ENCODE results near the gene TMCO2. TPM values are rescaled to one million over a fixed set of nuclear protein-coding genes. Genes with fewer than 3 reads are reported as not detected.

The TMCO2 gene
- total RNA-seq, 2 experiments from 2014 or later: not detected

DNA sequence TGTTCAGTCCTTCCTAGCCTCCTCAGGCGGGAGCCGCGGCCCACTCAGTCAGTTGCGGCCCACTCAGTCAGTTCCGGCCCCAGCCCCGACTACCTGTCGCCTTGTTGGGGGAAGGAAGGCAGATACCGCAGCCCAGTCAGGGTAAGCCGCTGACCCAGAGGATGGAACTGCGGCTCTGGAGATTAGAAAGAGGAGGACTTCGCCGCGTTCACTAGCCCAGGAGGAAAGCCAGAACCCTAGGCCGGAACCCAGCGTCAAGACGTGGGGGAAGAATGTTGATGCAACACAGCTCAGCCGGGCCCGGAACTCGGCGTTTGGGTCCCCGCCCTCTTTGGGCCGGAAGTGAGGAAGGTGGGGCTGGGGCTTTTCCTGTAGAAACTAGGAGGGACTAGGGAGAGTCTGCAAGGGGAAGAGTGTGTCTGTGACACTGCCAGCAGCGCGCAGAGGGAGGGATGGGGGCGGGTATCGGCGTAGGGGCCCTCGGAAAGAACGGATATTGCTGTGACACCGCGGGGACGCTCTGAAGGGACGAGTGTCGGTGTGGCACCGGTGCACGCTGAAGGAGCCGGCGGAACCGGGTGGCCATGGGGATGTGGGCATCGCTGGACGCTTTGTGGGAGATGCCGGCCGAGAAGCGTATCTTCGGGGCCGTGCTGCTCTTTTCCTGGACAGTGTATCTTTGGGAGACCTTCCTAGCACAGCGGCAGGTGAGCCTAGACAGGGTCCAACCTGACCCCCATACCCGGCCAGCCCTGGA lies 10.1 kb downstream of the TMCO2 start, which contains the start of gene ZMPSTE24:
ZMPSTE24 (plus strand) TSS at position 549 of the 757 bp plus-strand sequence; CDS start at position 585, 36 bp downstream.
- peak; percentile 98 for DNase-seq
- H3K27ac Mint-ChIP-seq: peak within 1 kb of the TSS; percentile 100
- H3K9me3 Mint-ChIP-seq (ENCODE audit: insufficient read depth): no peaks in the 10 kb centered on the region
- H3K27me3 Mint-ChIP-seq (ENCODE audit: low read depth): no peaks in the 10 kb centered on the region
- peak; percentile 96 for ATAC-seq
- H3K4me3 Mint-ChIP-seq: peak within 1 kb of the TSS; percentile 99
- ChIA-PET POLR2A (interaction anchor here (0.6 to 1.8 kb wide), 11 partner anchors 12 to 218 kb away, joined by 3 to 21 read pairs (median 5); partner anchors contain the start of genes CAP1, RLF and SMAP2), CTCF (interaction anchor here (0.7 to 3.0 kb wide), 6 partner anchors 60 to 126 kb away, joined by 3 to 15 read pairs (median 3); no protein-coding TSS in a partner anchor)
- H3K36me3 Mint-ChIP-seq (ENCODE audit: low read depth): peaks cover 42% of the 10 kb centered on the region
- peaks cover 49% of the 10 kb centered on the region for H3K4me1 Mint-ChIP-seq (ENCODE audit: low read depth)

DNA sequence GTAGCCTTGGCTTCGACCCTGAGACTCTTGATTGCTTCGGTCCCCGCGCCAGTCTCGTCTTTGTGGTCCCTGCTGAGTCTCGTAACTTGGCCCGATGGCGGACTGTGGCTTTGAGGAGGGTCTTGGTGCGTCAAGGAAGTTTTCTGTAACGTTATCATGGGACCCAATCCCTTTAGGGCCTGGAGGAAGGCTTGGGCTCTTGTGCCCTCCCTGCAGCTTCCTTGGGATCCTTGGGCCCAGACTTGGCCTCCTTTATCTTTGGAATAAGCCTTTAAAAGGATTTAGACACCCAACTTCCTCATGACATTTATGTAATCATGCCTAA lies 10.7 kb downstream of the TMCO2 start:
- H3K27me3 Mint-ChIP-seq (ENCODE audit: low read depth): no peaks in the 10 kb centered on the region
- ATAC-seq: no peak
- no peak for DNase-seq
- H3K4me3 Mint-ChIP-seq: peak overlapping the region; percentile 99
- peaks cover 45% of the 10 kb centered on the region for H3K36me3 Mint-ChIP-seq (ENCODE audit: low read depth)
- no peaks in the 10 kb centered on the region for H3K9me3 Mint-ChIP-seq (ENCODE audit: insufficient read depth)
- CTCF ChIA-PET: interaction anchor here (1.0 to 1.3 kb wide), 2 partner anchors 75 to 126 kb away, joined by 3 to 4 read pairs; no protein-coding TSS in a partner anchor
- peaks cover 51% of the 10 kb centered on the region for H3K4me1 Mint-ChIP-seq (ENCODE audit: low read depth)
- POLR2A ChIA-PET: interaction anchor here (0.6 to 1.8 kb wide), 7 partner anchors 15 to 218 kb away, joined by 3 to 21 read pairs (median 5); partner anchors contain the start of genes CAP1 and RLF
- peak overlapping the region; percentile 100 for H3K27ac Mint-ChIP-seq

DNA sequence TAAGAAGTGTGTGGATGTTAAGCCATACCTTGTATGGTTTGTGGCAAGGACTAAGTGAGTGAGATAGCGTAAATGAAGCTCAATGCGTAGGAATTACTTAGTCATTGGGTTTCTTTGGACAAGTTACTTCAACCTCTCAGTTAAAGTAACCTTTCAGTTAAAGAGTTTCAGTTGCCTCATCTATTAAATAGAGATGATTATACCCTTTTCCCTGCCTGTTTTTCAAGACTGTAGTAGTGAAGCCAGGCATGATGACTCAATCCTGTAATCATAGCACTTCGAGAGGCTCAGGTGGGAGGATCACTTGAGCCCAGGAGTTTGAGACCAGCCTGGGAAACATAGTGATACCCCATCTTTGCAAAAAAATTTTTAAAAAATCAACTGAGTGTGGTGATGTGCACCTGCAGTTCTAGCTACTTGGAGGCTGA lies 16.6 kb downstream of the TMCO2 start:
- H3K27me3 Mint-ChIP-seq (ENCODE audit: low read depth): no peaks in the 10 kb centered on the region
- H3K36me3 Mint-ChIP-seq (ENCODE audit: low read depth): peaks cover 44% of the 10 kb centered on the region
- no peak for DNase-seq
- H3K27ac Mint-ChIP-seq: no peak overlapping the region
- H3K4me1 Mint-ChIP-seq (ENCODE audit: low read depth): peaks cover 33% of the 10 kb centered on the region
- POLR2A ChIA-PET: interaction anchor here (1.4 kb wide), 1 partner anchor 51 kb away, joined by 4 read pairs; no protein-coding TSS in a partner anchor
- ATAC-seq: no peak
- no peak overlapping the region for H3K4me3 Mint-ChIP-seq
- no peaks in the 10 kb centered on the region for H3K9me3 Mint-ChIP-seq (ENCODE audit: insufficient read depth)
- CTCF ChIA-PET: interaction anchor here (1.0 to 2.2 kb wide), 5 partner anchors 9 to 120 kb away, joined by 3 to 7 read pairs (median 4); no protein-coding TSS in a partner anchor

DNA sequence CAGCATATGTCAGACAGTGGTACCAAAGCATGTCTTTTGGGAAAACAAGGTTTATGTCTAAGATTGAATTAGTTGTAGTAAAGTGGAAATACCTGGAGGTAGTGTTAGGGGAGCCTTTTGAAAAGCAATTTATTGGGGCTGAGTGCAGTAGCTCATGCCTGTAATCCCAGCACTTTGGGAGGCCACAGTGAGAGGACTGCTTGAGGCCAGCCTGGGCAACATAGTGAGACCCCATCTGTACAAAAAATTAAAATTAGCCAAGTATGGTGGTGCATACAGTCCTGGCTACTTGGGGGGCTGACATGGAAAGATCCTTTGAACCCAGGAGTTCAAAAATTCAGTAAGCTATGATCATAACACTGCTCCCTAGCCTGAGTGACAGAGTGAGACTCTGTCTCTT lies 17.6 kb downstream of the TMCO2 start:
- Mint-ChIP-seq H3K27ac (no peak overlapping the region), H3K4me1 (ENCODE audit: low read depth) (peaks cover 26% of the 10 kb centered on the region), H3K27me3 (ENCODE audit: low read depth) (no peaks in the 10 kb centered on the region), H3K4me3 (no peak overlapping the region), H3K9me3 (ENCODE audit: insufficient read depth) (no peaks in the 10 kb centered on the region), H3K36me3 (ENCODE audit: low read depth) (peaks cover 45% of the 10 kb centered on the region)
- ATAC-seq (no peak), DNase-seq (no peak)
- CTCF ChIA-PET: interaction anchor here (1.0 to 2.2 kb wide), 4 partner anchors 24 to 112 kb away, joined by 3 to 9 read pairs (median 6); no protein-coding TSS in a partner anchor
- POLR2A ChIA-PET: interaction anchor here (1.4 kb wide), 1 partner anchor 50 kb away, joined by 4 read pairs; no protein-coding TSS in a partner anchor

DNA sequence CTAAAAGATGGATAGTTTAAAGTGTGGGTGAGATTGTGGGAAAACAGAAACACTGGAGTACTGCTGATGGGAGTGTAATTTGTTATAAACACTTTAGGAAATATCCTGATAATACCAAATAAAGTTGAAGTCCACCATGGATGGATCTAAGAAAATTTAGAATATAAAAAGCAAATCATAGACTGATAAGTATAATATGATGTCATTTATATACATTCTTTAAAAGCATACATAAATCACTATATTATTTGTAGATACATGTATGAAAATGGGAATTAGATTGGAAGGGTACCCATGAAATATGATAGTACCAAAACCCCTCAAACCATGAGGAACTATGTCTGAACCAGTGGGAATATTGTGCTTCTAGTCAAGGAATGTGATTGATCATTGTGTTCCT lies 18.2 kb downstream of the TMCO2 start:
- Mint-ChIP-seq H3K27me3 (ENCODE audit: low read depth) (no peaks in the 10 kb centered on the region), H3K36me3 (ENCODE audit: low read depth) (peaks cover 44% of the 10 kb centered on the region), H3K4me1 (ENCODE audit: low read depth) (peaks cover 20% of the 10 kb centered on the region), H3K4me3 (no peak overlapping the region), H3K9me3 (ENCODE audit: insufficient read depth) (no peaks in the 10 kb centered on the region), H3K27ac (no peak overlapping the region)
- ATAC-seq: no peak
- ChIA-PET POLR2A (interaction anchor here (0.6 kb wide), 1 partner anchor 9 kb away, joined by 3 read pairs; no protein-coding TSS in a partner anchor), CTCF (interaction anchor here (0.8 to 2.2 kb wide), 5 partner anchors 49 to 113 kb away, joined by 3 to 9 read pairs (median 4); no protein-coding TSS in a partner anchor)
- no peak for DNase-seq

DNA sequence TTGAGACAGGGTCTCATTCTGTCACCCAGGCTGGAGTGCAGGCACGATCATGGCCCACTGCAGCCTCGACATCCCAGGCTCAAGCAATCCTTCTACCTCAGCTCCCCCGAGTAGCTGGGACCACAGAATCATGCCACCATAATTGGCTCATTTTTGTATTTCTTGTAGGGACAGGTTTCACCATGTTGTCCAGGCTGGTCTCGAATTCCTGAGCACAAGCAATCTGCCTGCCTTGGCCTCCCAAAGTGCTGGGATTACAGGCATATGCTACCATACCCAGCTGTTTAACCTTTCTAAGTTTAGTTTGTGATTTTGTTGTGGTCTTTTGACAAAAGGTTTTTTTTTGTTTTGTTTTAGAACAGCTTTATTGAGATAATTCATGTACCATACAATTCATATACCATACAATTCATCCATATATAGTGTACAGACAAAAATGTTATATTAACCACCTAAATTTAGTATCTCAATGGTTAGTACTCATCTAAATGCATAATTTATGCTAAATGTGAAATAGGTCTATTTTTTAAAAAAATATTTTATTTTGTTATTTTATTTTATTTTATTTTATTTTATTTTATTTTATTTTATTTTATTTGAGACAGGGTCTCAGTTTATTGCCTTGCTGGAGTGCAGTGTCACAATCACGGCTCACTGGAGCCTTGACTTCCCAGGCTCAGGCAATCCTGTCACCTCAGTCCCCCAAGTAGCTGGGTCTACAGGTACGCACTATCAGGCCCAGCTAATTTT lies 19.2 kb downstream of the TMCO2 start:
- ATAC-seq: no peak
- H3K27ac Mint-ChIP-seq: no peak overlapping the region
- peaks cover 41% of the 10 kb centered on the region for H3K36me3 Mint-ChIP-seq (ENCODE audit: low read depth)

GRCh38 chr1:40267767-40268187 lies 20.0 kb downstream of the TMCO2 start:
- peaks cover 11% of the 10 kb centered on the region for H3K4me1 Mint-ChIP-seq (ENCODE audit: low read depth)
- DNase-seq (no peak), ATAC-seq (no peak)
- CTCF ChIA-PET: interaction anchor here (2.6 kb wide), 1 partner anchor 48 kb away, joined by 9 read pairs; no protein-coding TSS in a partner anchor
- no peaks in the 10 kb centered on the region for H3K9me3 Mint-ChIP-seq (ENCODE audit: insufficient read depth)
- H3K27ac Mint-ChIP-seq: no peak overlapping the region
- H3K36me3 Mint-ChIP-seq (ENCODE audit: low read depth): peaks cover 41% of the 10 kb centered on the region
- POLR2A ChIA-PET: interaction anchor here (1.2 kb wide), 1 partner anchor 61 kb away, joined by 4 read pairs; no protein-coding TSS in a partner anchor
- no peaks in the 10 kb centered on the region for H3K27me3 Mint-ChIP-seq (ENCODE audit: low read depth)
- H3K4me3 Mint-ChIP-seq: no peak overlapping the region

More for the DNA sequence above, 19.2 kb downstream of the TMCO2 start:
- H3K4me3 Mint-ChIP-seq: no peak overlapping the region
- no peaks in the 10 kb centered on the region for H3K9me3 Mint-ChIP-seq (ENCODE audit: insufficient read depth)
- POLR2A ChIA-PET: interaction anchor here (0.6 to 1.2 kb wide), 2 partner anchors 10 to 61 kb away, joined by 3 to 4 read pairs; no protein-coding TSS in a partner anchor
- CTCF ChIA-PET: interaction anchor here (0.6 to 2.0 kb wide), 4 partner anchors 48 to 123 kb away, joined by 3 to 9 read pairs (median 4); no protein-coding TSS in a partner anchor
- no peak for DNase-seq
- H3K4me1 Mint-ChIP-seq (ENCODE audit: low read depth): peaks cover 13% of the 10 kb centered on the region
- no peaks in the 10 kb centered on the region for H3K27me3 Mint-ChIP-seq (ENCODE audit: low read depth)

DNA sequence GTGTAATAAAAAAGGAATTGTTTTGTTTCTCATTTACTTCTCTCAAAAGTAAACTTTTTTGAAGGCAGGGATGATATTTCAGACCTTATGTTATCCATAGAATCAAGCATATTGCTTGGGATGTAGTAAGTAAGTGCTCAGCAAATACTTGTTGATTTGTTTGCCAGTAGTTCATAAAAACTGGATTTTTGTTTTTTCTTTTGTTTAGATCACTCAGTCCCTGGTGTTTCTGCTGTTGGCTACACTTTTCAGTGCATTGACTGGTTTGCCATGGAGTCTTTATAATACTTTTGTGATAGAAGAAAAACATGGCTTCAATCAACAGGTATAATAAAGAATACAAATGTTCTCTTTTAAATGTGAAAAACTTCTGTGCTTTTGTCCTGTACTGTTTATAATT lies 20.5 kb downstream of the TMCO2 start:
- Mint-ChIP-seq H3K9me3 (ENCODE audit: insufficient read depth) (no peaks in the 10 kb centered on the region), H3K27me3 (ENCODE audit: low read depth) (no peaks in the 10 kb centered on the region), H3K27ac (no peak overlapping the region), H3K36me3 (ENCODE audit: low read depth) (peaks cover 42% of the 10 kb centered on the region), H3K4me3 (no peak overlapping the region), H3K4me1 (ENCODE audit: low read depth) (peaks cover 8% of the 10 kb centered on the region)
- ATAC-seq (no peak), DNase-seq (no peak)
- POLR2A ChIA-PET: interaction anchor here (1.2 kb wide), 1 partner anchor 60 kb away, joined by 4 read pairs; no protein-coding TSS in a partner anchor
- CTCF ChIA-PET: interaction anchor here (2.6 kb wide), 1 partner anchor 47 kb away, joined by 9 read pairs; no protein-coding TSS in a partner anchor

DNA sequence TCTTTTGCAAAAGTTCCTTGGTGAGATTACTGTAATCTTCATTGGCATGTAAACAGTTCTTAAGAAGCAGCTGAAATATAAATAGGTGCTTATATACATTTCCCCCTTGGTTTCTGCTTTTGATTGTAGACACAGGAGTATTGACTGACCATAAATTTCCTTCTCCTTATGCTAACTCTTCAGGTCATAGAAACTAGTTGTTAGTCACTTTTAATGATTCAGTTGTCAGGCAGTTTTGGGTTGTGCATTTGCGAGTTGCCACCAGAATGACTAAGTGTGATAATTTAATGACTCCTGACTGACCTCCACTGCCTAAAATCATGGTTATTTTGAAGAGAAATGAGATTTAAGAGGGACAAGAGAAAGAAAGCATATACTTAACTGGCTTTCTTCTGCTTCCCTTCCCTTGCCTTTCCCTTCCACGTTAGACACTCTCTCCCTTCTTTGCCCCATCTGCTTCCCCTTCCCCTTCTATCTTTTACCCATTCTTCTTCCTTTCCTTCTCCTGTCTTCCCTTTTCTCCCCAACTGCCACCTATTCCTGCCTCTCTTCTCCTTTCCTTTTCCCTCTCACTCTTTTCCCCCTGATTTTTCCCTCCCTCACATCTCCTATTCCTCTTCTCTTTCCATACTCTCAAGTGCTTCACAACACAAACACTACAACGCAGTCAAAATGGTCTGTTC lies 22.6 kb downstream of the TMCO2 start:
- peaks cover 2% of the 10 kb centered on the region for H3K4me1 Mint-ChIP-seq (ENCODE audit: low read depth)
- ChIA-PET POLR2A (no interaction called here), CTCF (interaction anchor here (0.6 to 2.6 kb wide), 3 partner anchors 45 to 126 kb away, joined by 3 to 9 read pairs (median 3); no protein-coding TSS in a partner anchor)
- DNase-seq (no peak), ATAC-seq (no peak)
- no peaks in the 10 kb centered on the region for H3K9me3 Mint-ChIP-seq (ENCODE audit: insufficient read depth)
- no peak overlapping the region for H3K4me3 Mint-ChIP-seq
- H3K36me3 Mint-ChIP-seq (ENCODE audit: low read depth): peaks cover 49% of the 10 kb centered on the region
- peak overlapping the region; percentile 27 for H3K27ac Mint-ChIP-seq
- no peaks in the 10 kb centered on the region for H3K27me3 Mint-ChIP-seq (ENCODE audit: low read depth)

- no peaks in the 10 kb centered on the region for H3K9me3 Mint-ChIP-seq (ENCODE audit: insufficient read depth)
- H3K27ac Mint-ChIP-seq: no peak overlapping the region
- ATAC-seq (no peak), DNase-seq (no peak)
- no peaks in the 10 kb centered on the region for H3K27me3 Mint-ChIP-seq (ENCODE audit: low read depth)
- CTCF ChIA-PET: interaction anchor here (1.1 to 2.5 kb wide), 5 partner anchors 9 to 129 kb away, joined by 3 to 9 read pairs (median 7); no protein-coding TSS in a partner anchor
- POLR2A ChIA-PET: interaction anchor here (1.5 kb wide), 1 partner anchor 15 kb away, joined by 5 read pairs; the partner anchor contains the start of gene ZMPSTE24
- H3K4me3 Mint-ChIP-seq: no peak overlapping the region
- H3K4me1 Mint-ChIP-seq (ENCODE audit: low read depth): no peaks in the 10 kb centered on the region
- H3K36me3 Mint-ChIP-seq (ENCODE audit: low read depth): peaks cover 49% of the 10 kb centered on the region
These were observed 25.0 kb downstream of the TMCO2 start for GRCh38 chr1:40272653-40273213.
